ENCODE data around the gene VDR.

GRCh38 chr12:47834199-47834903 is 70.4 kb downstream of the VDR start:
- TF ChIP-seq CTCF (IDR thresholded peaks at IDR 0.05) (no peak), POLR2A (IDR thresholded peaks at IDR 0.05) (no peak), POLR2AphosphoS5 (IDR thresholded peaks at IDR 0.05) (no peak)
